Astrocyte (in vitro differentiated cells and primary cell): Measurements from ENCODE around the gene CYP4F2.

Experiments used
- EZH2 ChIP-seq: IDR thresholded peaks from 2 replicates; pipeline ENCODE4 v1.6.1; 2012; ENCODE audit warnings: mild to moderate bottlenecking, low read length, inconsistent platforms; ENCODE audit not compliant: insufficient read depth
- TF ChIP-seq, protein P1 (sequence below): IDR thresholded peaks from 2 replicates; pipeline ENCODE4 v1.5.1; 2011; ENCODE audit warnings: low read depth, mild to moderate bottlenecking, inconsistent platforms, low read length, moderate library complexity; ENCODE audit not compliant: insufficient read depth

DNA sequence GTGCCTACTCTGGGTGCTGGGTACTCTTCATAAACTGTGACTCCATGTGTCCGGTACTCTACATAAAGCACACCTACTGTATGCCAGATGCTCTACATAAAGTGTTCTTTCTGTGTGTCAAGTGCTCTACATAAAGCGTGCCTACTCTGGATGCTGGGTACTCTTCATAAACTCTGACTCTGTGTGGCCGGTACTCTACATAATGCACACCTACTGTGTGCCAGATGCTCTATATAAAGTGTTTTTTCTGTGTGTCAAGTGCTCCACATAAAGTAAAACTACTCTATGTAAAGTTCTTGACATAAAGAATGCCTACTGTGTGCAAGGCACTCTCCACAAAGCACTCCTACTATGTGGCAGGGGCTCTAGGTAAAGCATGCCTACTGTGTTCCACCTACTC, 38.3 kb upstream of the CYP4F2 start:
- TF ChIP-seq, protein P1, sequence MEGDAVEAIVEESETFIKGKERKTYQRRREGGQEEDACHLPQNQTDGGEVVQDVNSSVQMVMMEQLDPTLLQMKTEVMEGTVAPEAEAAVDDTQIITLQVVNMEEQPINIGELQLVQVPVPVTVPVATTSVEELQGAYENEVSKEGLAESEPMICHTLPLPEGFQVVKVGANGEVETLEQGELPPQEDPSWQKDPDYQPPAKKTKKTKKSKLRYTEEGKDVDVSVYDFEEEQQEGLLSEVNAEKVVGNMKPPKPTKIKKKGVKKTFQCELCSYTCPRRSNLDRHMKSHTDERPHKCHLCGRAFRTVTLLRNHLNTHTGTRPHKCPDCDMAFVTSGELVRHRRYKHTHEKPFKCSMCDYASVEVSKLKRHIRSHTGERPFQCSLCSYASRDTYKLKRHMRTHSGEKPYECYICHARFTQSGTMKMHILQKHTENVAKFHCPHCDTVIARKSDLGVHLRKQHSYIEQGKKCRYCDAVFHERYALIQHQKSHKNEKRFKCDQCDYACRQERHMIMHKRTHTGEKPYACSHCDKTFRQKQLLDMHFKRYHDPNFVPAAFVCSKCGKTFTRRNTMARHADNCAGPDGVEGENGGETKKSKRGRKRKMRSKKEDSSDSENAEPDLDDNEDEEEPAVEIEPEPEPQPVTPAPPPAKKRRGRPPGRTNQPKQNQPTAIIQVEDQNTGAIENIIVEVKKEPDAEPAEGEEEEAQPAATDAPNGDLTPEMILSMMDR = no peak
- TF ChIP-seq EZH2 = no peak
